GM19023 (cell line): ENCODE measurements around the gene SYPL1.

Experiments used
- ATAC-seq: cut with Tn5 transposase; IDR thresholded peaks from one replicate; pipeline ENCODE4 v1.9.1; 2021; ENCODE audit warnings: mild to moderate bottlenecking, moderate library complexity; ENCODE audit not compliant: unreplicated experiment

The SYPL1 gene

GRCh38 chr7:106095634-106096033 is 16.5 kb downstream of the SYPL1 start:
- no peak for ATAC-seq

DNA sequence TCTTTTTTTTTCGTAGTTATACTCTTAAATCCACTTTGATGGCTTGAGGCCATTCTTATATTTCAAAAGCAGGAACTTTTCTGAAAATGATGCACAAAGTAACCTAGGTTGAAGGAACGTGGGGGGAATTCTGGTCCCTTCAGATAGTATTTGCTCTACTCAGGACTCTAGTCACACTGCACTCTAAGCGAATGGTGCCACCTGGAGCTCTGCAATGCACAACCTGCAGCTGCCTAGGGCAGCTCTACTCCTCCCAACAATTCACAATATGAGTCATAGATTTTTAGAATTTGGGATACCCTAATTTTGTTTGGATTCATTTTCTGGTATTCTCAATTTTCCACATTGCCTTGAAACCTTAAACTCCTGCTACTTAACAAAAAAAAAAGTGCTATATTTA is 17.3 kb downstream of the SYPL1 start:
- ATAC-seq, result no peak

DNA sequence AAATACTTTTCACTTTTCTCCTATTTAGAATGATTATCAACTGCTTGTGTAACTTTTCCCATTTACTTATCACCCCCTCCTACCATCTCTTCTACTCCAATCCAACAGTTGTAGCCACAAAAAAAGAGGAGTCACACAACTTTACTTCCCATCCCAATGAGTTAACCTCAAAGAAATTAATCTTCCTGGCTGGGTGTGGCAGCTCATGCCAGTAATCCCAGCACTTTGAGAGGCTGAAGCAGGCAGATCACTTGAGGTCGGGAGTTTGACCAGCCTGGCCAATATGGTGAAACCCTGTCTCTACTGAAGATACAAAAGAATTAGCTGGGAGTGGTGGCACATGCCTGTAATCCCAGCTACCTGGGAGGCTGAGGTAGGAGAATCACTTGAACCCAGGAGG is 19.9 kb downstream of the SYPL1 start:
- no peak for ATAC-seq

DNA sequence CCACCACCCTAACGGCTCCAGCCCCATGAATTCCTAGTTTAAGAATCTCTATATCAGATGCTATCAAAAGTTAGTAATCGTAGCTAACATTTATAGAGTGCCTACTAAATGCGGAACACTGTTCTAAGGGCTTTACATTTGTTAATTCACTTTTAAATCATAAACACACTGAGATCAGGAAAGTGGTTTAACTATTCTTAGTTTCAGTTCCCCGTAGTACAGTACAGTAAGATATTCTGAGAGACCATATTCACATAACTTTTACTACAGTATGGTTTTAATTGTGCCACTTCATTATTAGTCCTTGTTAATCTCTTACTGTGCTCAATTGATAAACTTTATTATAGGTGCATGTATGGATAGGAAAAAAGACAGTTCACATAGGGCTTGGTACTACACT is 22.5 kb downstream of the SYPL1 start:
- ATAC-seq, result no peak

GRCh38 chr7:106088014-106088413 is 24.1 kb downstream of the SYPL1 start:
- ATAC-seq, result no peak

DNA sequence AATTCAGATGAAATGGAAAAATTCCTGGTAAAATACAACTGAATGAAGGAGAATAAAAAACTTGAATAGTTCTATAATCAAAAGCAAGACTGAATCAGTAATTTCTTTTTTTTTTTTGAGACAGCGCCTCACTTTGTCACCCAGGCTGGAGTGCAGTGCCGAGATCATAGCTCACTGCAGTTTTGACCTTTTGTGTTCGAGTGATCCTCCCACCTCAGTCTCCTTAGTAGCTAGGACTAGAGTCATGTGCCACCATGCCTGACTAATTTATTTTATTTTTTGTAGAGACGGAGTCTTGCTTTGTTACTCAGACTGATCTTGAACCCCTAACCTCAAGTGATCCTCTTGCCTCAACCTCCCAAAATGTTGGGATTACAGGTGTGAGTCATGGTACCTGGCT is 26.1 kb downstream of the SYPL1 start:
- no peak for ATAC-seq

- no peak for ATAC-seq
Measured at GRCh38 chr7:106085015-106085414, 27.1 kb downstream of the SYPL1 start.

- no peak for ATAC-seq
Measured at GRCh38 chr7:106083717-106084116, 28.4 kb downstream of the SYPL1 start.

DNA sequence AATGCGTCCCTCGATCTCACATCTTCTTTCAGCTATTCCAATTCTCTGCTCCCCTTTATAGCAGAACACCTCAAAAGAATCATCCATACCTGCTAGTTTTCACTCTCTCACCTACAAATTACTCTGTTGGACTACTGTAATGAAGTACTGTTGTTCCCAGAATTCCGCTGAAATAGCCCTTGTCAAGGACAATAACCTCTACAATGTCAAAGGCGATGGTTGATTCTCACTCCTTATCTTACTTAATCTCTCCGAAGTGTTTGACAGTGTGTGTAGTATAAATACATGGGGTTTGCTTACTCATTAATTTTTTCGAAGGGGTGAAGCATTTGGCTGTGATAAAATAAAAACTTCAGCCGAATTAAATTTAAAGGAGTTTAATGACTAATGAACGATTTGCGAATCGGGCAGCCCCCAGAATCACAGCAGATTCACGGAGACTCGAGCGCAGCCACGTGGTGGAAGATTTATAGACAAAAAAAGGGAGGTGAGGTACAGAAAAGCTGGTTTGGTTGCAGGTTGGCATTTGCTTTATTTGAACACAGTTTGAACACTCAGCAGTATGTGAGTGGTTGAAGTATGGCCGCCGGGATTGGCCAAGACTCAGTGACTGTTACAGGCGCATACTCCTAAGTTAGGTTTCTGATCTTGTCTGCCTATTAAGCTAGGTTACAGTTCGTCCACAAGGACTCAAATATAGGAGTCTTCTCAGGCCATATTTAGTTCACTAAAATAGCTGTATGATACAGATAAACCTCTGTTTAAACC is 29.8 kb downstream of the SYPL1 start:
- ATAC-seq, result no peak

DNA sequence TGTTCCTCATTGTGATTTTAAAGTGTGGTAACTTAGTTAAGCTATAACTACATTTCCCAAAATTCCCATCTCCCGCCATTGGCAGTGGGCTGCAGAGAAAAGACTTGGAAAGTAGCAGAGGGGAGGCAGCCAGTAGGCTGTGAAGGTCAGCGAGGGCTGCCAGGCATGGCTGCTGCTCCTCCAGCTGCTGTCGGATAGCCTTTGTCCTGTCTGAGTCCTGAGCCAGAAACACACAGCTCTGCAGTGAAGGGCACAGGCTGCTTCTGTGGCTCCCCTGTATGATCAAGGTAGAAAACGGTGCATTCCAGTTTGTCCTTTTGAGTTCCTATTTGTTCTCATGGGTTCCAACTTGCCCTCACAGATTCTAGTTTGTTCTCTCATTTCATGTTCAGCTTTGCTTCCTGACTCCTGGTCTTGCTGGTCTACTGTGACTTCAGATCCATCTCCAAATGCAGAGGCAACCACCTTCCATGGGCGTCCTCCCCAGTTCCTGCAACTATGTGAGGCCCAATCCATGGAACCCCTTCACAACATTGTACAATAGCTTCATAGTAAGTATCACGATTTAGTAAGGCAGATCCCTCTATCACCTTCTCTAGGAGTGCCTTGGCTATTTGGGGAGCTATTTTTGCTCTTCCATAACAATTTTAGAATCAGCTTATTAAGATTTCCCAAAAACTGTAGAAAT is 31.7 kb downstream of the SYPL1 start:
- ATAC-seq, result no peak

GRCh38 chr7:106076537-106076936 is 35.6 kb downstream of the SYPL1 start:
- no peak for ATAC-seq

DNA sequence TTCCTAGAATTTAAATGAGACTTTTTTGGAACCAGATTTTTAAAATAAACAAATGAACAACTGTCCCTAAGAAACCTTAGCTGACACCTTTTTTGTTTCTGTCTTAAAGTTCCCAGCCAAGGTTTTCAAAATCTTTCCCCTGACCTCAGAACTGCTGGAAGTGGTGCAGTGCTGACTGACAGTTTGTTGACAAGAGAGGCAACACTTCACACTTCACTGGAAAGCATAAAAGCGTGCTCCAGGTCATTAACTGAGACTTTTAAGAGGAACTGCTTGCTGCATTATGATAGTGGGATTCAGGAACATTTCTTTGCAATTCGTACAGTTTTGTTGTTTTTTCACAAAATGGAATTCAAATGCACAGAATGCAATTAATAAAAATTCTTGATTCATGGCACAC is 36.2 kb downstream of the SYPL1 start:
- no peak for ATAC-seq

GRCh38 chr7:106074257-106074656 is 37.9 kb downstream of the SYPL1 start:
- ATAC-seq, result no peak

- no peak for ATAC-seq
Measured at GRCh38 chr7:106073701-106074100, 38.4 kb downstream of the SYPL1 start.

GRCh38 chr7:106072715-106073091 is 39.4 kb downstream of the SYPL1 start:
- ATAC-seq, result no peak

DNA sequence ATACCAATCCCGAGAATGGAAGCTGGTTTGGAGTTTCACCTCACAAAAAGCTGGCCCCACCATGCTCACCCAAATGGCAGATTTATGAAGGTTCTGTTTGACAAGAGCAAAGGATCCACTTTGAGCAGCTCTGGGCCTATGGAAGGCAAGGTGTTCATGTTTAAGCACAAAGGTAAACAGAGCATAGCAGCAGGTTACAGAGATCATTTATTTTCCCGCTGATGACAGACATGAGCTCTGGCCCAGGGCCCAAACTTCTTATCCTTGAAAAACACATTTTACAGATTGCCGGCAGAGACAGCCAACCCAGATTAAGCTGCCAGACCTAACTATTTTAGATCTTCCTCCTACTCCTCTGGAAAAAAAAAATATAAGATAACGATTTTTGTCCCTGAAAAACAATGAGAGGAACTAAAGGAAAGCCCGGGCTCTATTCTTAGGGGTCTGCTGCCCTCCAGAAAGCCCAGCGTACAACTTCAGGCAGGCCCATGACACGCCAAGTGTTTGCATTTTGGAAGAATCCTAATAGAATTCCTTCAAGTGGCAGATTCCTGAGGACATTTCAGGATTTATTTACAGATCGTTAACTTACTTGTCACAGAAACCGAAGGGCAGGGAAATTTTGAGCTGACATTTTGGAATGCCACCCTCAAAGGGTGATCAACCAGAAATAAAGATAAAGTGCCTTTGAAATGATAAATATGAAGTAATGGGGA is 40.0 kb downstream of the SYPL1 start:
- no peak for ATAC-seq

DNA sequence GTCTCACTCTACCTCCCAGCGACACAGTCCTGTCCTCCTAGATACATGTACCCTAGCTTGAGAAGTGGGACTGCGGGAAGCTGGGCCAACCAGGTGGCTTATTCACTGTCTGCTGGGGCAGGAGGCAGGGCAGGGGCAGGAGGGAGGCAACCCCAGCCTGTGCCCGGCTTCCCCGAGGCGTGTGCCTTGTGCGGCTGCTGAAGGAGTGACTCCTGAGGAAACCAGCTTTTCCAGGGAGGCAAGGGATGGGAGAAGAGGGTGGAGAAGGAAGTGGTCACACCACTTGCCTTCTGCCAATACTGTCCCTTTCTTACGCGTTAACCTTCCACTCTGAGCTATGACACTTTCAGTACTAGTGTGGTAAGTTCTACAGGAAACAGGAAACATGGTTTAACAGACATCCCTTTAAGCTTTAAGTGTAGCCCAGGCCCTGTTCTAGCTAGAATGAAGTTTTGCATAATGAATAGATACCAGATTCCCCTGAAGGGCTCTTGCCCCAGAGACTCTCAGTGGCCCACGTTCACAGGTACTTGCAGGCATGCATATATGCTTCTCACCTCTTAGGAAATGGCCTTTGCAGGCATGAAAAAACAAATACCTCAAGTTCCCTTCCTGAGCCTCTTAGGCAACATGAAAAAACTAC is 40.6 kb downstream of the SYPL1 start:
- peak; percentile 96 for ATAC-seq

GRCh38 chr7:106070567-106071254 is 41.4 kb downstream of the SYPL1 start:
- ATAC-seq, result no peak

DNA sequence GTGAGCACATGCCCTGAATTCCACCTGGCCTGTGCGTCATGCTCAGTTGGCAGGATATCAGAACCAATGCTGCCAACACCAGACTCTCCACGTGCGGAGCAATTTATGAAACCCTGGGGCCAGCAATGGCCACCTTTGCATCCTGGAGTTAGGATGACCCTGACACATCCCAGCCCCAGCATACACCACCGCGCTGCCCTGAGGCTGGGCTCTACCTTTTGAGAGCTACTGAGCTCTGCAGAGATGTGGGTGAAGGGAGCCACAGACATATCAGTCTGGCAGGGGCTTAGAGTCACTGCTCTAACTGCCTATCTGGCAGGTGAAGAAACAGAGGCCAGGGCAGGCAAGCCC is 41.9 kb downstream of the SYPL1 start:
- no peak for ATAC-seq

GRCh38 chr7:106069471-106070200 is 42.5 kb downstream of the SYPL1 start:
- ATAC-seq, result no peak
